Thymus (tissue), 11 donors: ENCODE results near the gene FAM13A. TPM values are rescaled to one million over a fixed set of nuclear protein-coding genes. Genes with fewer than 3 reads are reported as not detected.
"Not testable (repeated sequence)": the region's sequence is repeated elsewhere in the genome, so short reads cannot be mapped to it uniquely, and the experiment has no call there.

ENCODE experiments used
- DNase-seq, 9 donors: peaks; one replicate each; pipeline ENCODE4 v3.0.0-alpha.2; 2013; ENCODE audit warnings: low spot score in 9 of 9, low read depth in 6 of 9, missing footprints in 1 of 9
- H3K27ac ChIP-seq, 2 donors: one replicate each; pipeline ENCODE4 v1.5.1; 2013; ENCODE audit warnings: control low read depth in 1 of 2, low read depth in 1 of 2, low read length in 1 of 2, mild to moderate bottlenecking in 1 of 2, moderate library complexity in 1 of 2
- H3K27me3 ChIP-seq, 2 donors: one replicate each; pipeline ENCODE4 v1.5.1; 2013; ENCODE audit warnings: low read length in 1 of 2; ENCODE audit not compliant: control insufficient read depth in 2 of 2, insufficient read depth in 1 of 2
- H3K36me3 ChIP-seq, 2 donors: one replicate each; pipeline ENCODE4 v1.5.1; 2013; ENCODE audit warnings: low read length in 1 of 2, mild to moderate bottlenecking in 1 of 2, moderate library complexity in 1 of 2; ENCODE audit not compliant: control insufficient read depth in 2 of 2, insufficient read depth in 2 of 2
- H3K4me1 ChIP-seq, 2 donors: one replicate each; pipeline ENCODE4 v1.5.1; 2013; ENCODE audit warnings: low read length in 2 of 2; ENCODE audit not compliant: control insufficient read depth in 2 of 2, insufficient read depth in 2 of 2
- H3K4me3 ChIP-seq, 2 donors: one replicate each; pipeline ENCODE4 v1.5.1; 2013; ENCODE audit warnings: low read length in 2 of 2, control low read depth in 1 of 2, mild to moderate bottlenecking in 1 of 2
- H3K9me3 ChIP-seq, 2 donors: one replicate each; pipeline ENCODE4 v1.5.1; 2013; ENCODE audit warnings: low read length in 1 of 2, mild to moderate bottlenecking in 1 of 2; ENCODE audit not compliant: control insufficient read depth in 2 of 2, insufficient read depth in 1 of 2
- WGBS: extraction: QIAGEN DNeasy Blood & Tissue Kit; methylation state at CpG from one replicate; pipeline ENCODE4 v1.1.7; 2013; 5-methylcytosine and 5-hydroxymethylcytosine counted together
- polyA plus RNA-seq: library from polyadenylated mRNA; stranded (reverse); fragments of 200-250 nt; gene quantifications from one replicate; pipeline ENCODE4 v1.2.3, GENCODE V29; 2013
- total RNA-seq: library from RNA; stranded (reverse); fragments of 120-200 nt; gene quantifications from one replicate; pipeline ENCODE4 v1.2.4, GENCODE V29; 2013
- donor health status: healthy.

Gene FAM13A
- total and polyA plus RNA-seq, 2 donors, result 9.0 to 9.3 TPM

GRCh38 chr4:89007338-89007939 is 49.5 kb downstream of the FAM13A start:
- Histone ChIP-seq H3K27me3 (no peaks in the 10 kb centered on the region), H3K27ac (no peak overlapping the region), H3K9me3 (no peaks in the 10 kb centered on the region), H3K36me3 (no peaks in the 10 kb centered on the region), H3K4me1 (no peaks in the 10 kb centered on the region), H3K4me3 (no peak overlapping the region)
- DNase-seq, result no peak
- WGBS, result 98% methylated on average over 6 of the region's 6 CpGs

GRCh38 chr4:89006307-89006706 is 50.7 kb downstream of the FAM13A start:
- H3K4me3 ChIP-seq, result no peak overlapping the region
- no peaks in the 10 kb centered on the region for H3K4me1 ChIP-seq
- no peaks in the 10 kb centered on the region for H3K9me3 ChIP-seq
- 98% methylated on average over 5 of the region's 5 CpGs for WGBS
- no peaks in the 10 kb centered on the region for H3K27me3 ChIP-seq
- no peak overlapping the region for H3K27ac ChIP-seq
- no peak for DNase-seq
- H3K36me3 ChIP-seq, result no peaks in the 10 kb centered on the region

- H3K4me1 ChIP-seq, result not testable (repeated sequence)
Measured at GRCh38 chr4:89005066-89005465, 51.9 kb downstream of the FAM13A start.

GRCh38 chr4:89001647-89002445 is 55.1 kb downstream of the FAM13A start:
- H3K9me3 ChIP-seq, result no peaks in the 10 kb centered on the region
- no peak overlapping the region for H3K27ac ChIP-seq
- no peaks in the 10 kb centered on the region for H3K36me3 ChIP-seq
- 93% methylated on average over 9 of the region's 9 CpGs for WGBS
- no peaks in the 10 kb centered on the region for H3K4me1 ChIP-seq
- no peak overlapping the region for H3K4me3 ChIP-seq
- H3K27me3 ChIP-seq, result no peaks in the 10 kb centered on the region
- DNase-seq, result no peak

More at GRCh38 chr4:89005066-89005465, 51.9 kb downstream of the FAM13A start:
- not testable (repeated sequence) for H3K4me3 ChIP-seq, H3K36me3 ChIP-seq, H3K9me3 ChIP-seq, DNase-seq, H3K27me3 ChIP-seq, H3K27ac ChIP-seq
- WGBS, result 96% methylated on average over 1 of the region's 1 CpG

- no peaks in the 10 kb centered on the region for H3K36me3 ChIP-seq
- H3K27ac ChIP-seq, result no peak overlapping the region
- no peak for DNase-seq
- no peaks in the 10 kb centered on the region for H3K4me1 ChIP-seq
- H3K27me3 ChIP-seq, result no peaks in the 10 kb centered on the region
- H3K9me3 ChIP-seq, result no peaks in the 10 kb centered on the region
- H3K4me3 ChIP-seq, result no peak overlapping the region
- WGBS, result 97% methylated on average over 3 of the region's 3 CpGs
Measured at GRCh38 chr4:89000844-89001360, 56.1 kb downstream of the FAM13A start.

- H3K4me3 ChIP-seq, result no peak overlapping the region
- WGBS, result 96% methylated on average over 1 of the region's 1 CpG
- H3K9me3 ChIP-seq, result no peaks in the 10 kb centered on the region
- no peak overlapping the region for H3K27ac ChIP-seq
- no peaks in the 10 kb centered on the region for H3K4me1 ChIP-seq
- no peaks in the 10 kb centered on the region for H3K27me3 ChIP-seq
- DNase-seq, result no peak
- no peaks in the 10 kb centered on the region for H3K36me3 ChIP-seq
Measured at GRCh38 chr4:89000382-89000781, 56.6 kb downstream of the FAM13A start.

- Histone ChIP-seq H3K9me3 (no peaks in the 10 kb centered on the region), H3K27ac (no peak overlapping the region), H3K4me1 (no peaks in the 10 kb centered on the region), H3K4me3 (no peak overlapping the region), H3K27me3 (no peaks in the 10 kb centered on the region), H3K36me3 (no peaks in the 10 kb centered on the region)
- 97% methylated on average over 2 of the region's 2 CpGs for WGBS
- no peak for DNase-seq
Measured at GRCh38 chr4:88999392-88999930, 57.5 kb downstream of the FAM13A start.

GRCh38 chr4:88998891-88999290 is 58.1 kb downstream of the FAM13A start:
- Histone ChIP-seq H3K36me3 (no peaks in the 10 kb centered on the region), H3K27ac (no peak overlapping the region), H3K4me3 (no peak overlapping the region), H3K9me3 (no peaks in the 10 kb centered on the region), H3K27me3 (no peaks in the 10 kb centered on the region), H3K4me1 (no peaks in the 10 kb centered on the region)
- no peak for DNase-seq
- 96% methylated on average over 3 of the region's 3 CpGs for WGBS

GRCh38 chr4:88998001-88998400 is 59.0 kb downstream of the FAM13A start:
- DNase-seq, result no peak

More at GRCh38 chr4:88998001-88998400, 59.0 kb downstream of the FAM13A start:
- no peaks in the 10 kb centered on the region for H3K27me3 ChIP-seq
- no peak overlapping the region for H3K27ac ChIP-seq
- H3K9me3 ChIP-seq, result no peaks in the 10 kb centered on the region
- H3K4me3 ChIP-seq, result no peak overlapping the region
- H3K36me3 ChIP-seq, result no peaks in the 10 kb centered on the region
- H3K4me1 ChIP-seq, result no peaks in the 10 kb centered on the region
